ENCODE measurements around the gene ZNF511. TPM values are rescaled to one million over a fixed set of nuclear protein-coding genes. Genes with fewer than 3 reads are reported as not detected.

Gene ZNF511
- total and polyA plus RNA-seq, 10 donors, result 26.3 to 50.6 (median 30.5) TPM

GRCh38 chr10:133269367-133269766, 39.3 kb upstream of the ZNF511 start:
- H3K36me3 ChIP-seq, result peaks cover 0 to 87% (median 69%) of the 10 kb centered on the region in 6 donors
- no peak overlapping the region for H3K4me3 ChIP-seq
- no peaks in the 10 kb centered on the region for H3K27me3 ChIP-seq (replicated peaks in 1 of 7)
- peak; percentile 76 for DNase-seq
- TF ChIP-seq POLR2A (IDR thresholded peaks at IDR 0.05), result no peak
- peak in 1 of 3 donors; percentile 39 for TF ChIP-seq POLR2AphosphoS5 (IDR thresholded peaks at IDR 0.05)
- TF ChIP-seq CTCF (IDR thresholded peaks at IDR 0.05 in 8 of 11, conservative IDR thresholded peaks at IDR 0.05 in 3 of 11), result no peak
- 76 to 93% (median 89%) methylated on average over 5 to 26 of the region's 26 CpGs; no CpG with 5 or more reads in 1 of the 5 donors for WGBS, 5 donors
- no peak overlapping the region for H3K27ac ChIP-seq
- intact Hi-C loops (cut with DNase I; ENCODE audit: low total_unique reads), result no loop called here
- peaks cover 0 to 34% (median 8%) of the 10 kb centered on the region in 6 donors for H3K4me1 ChIP-seq
- H3K9me3 ChIP-seq, result no peaks in the 10 kb centered on the region

- peaks cover 0 to 36% (median 13%) of the 10 kb centered on the region in 6 donors for H3K4me1 ChIP-seq
- TF ChIP-seq CTCF (IDR thresholded peaks at IDR 0.05 in 8 of 11, conservative IDR thresholded peaks at IDR 0.05 in 3 of 11) (no peak), POLR2A (IDR thresholded peaks at IDR 0.05) (no peak), POLR2AphosphoS5 (IDR thresholded peaks at IDR 0.05) (peak in 1 of 3 donors; percentile 34)
- peaks cover 0 to 8% (median 0%) of the 10 kb centered on the region in 7 donors for H3K27me3 ChIP-seq (replicated peaks in 1 of 7)
- H3K27ac ChIP-seq, result no peak overlapping the region
- peaks cover 0 to 87% (median 69%) of the 10 kb centered on the region in 6 donors for H3K36me3 ChIP-seq
- DNase-seq, result no peak
- WGBS, 5 donors, result 87 to 94% (median 92%) methylated on average over 8 to 20 of the region's 20 CpGs
- H3K4me3 ChIP-seq, result no peak overlapping the region
- no peaks in the 10 kb centered on the region for H3K9me3 ChIP-seq
- intact Hi-C loops (cut with DNase I; ENCODE audit: low total_unique reads), result no loop called here
Measured at GRCh38 chr10:133270204-133270603, 38.5 kb upstream of the ZNF511 start.

GRCh38 chr10:133270773-133271297, 37.9 kb upstream of the ZNF511 start:
- WGBS, 5 donors, result 89 to 96% (median 93%) methylated on average over 2 to 19 of the region's 19 CpGs; no CpG with 5 or more reads in 1 of the 5 donors
- H3K9me3 ChIP-seq, result no peaks in the 10 kb centered on the region
- no peak for DNase-seq

More at GRCh38 chr10:133270773-133271297, 37.9 kb upstream of the ZNF511 start:
- intact Hi-C loops (cut with DNase I; ENCODE audit: low total_unique reads), result no loop called here
- no peak overlapping the region for H3K4me3 ChIP-seq
- no peak overlapping the region for H3K27ac ChIP-seq
- peaks cover 0 to 15% (median 0%) of the 10 kb centered on the region in 7 donors for H3K27me3 ChIP-seq (replicated peaks in 1 of 7)
- no peak for TF ChIP-seq POLR2A (IDR thresholded peaks at IDR 0.05)
- no peak for TF ChIP-seq POLR2AphosphoS5 (IDR thresholded peaks at IDR 0.05)
- TF ChIP-seq CTCF (IDR thresholded peaks at IDR 0.05 in 8 of 11, conservative IDR thresholded peaks at IDR 0.05 in 3 of 11), result no peak
- peaks cover 0 to 83% (median 69%) of the 10 kb centered on the region in 6 donors for H3K36me3 ChIP-seq
- H3K4me1 ChIP-seq, result peaks cover under 1 to 36% (median 19%) of the 10 kb centered on the region in 6 donors
